K562 (cell line): ENCODE data around the gene NTRK2. TPM values are rescaled to one million over a fixed set of nuclear protein-coding genes. Genes with fewer than 3 reads are reported as not detected.

Experiments used
- ATAC-seq: fragments of 200-7000 bp; cut with Tn5 transposase; 3 replicates; pipeline ENCODE4 v1.9.1; 2020; ENCODE audit warnings: moderate library complexity
- BruUV-seq: library from RNA; stranded (reverse); fragments of 400-500 nt; replicated peaks from 2 replicates; lab custom pipeline; 2021; lab: Mats Ljungman, UMichigan
- CTCF ChIA-PET: fragments of 300-600 bp; formaldehyde crosslinking; extraction: SDS; loops from one replicate; lab custom pipeline; 2021; ENCODE audit warnings: low intra/inter-chr PET ratio; lab: Yijun Ruan, JAX
- POLR2A ChIA-PET: fragments of 300-600, 350-650 bp; sonication (Branson Sonifier 250); formaldehyde crosslinking; extraction: SDS; loops from one replicate; lab custom pipeline; 2021; ENCODE audit warnings: antibody characterized with exemption, inconsistent platforms; lab: Yijun Ruan, JAX
- DNase-seq, 4 experiments: peaks; one replicate each; pipeline versions ENCODE4 v3.0.0 to v3.0.0-alpha.2; 2011 to 2018; ENCODE audit warnings: low spot score in 3 of 4, mixed read lengths in 3 of 4; ENCODE audit errors: extremely low read depth in 1 of 4
- FAIRE-seq: peaks from 2 replicates; lab custom pipeline; 2011; peaks lifted over from hg19 to GRCh38; lab: Jason Lieb, UNC
- H2AFZ ChIP-seq: 2 replicates; pipeline ENCODE4 v1.6.0; 2011; ENCODE audit warnings: low read depth, low read length, control low read depth, inconsistent platforms
- H3K27ac ChIP-seq: fragments of 200-600 bp; 3 replicates; pipeline ENCODE4 v1.8.0; 2011; ENCODE audit warnings: low read depth, mild to moderate bottlenecking, control low read depth, inconsistent platforms, low read length, moderate library complexity, mixed read lengths; ENCODE audit errors: extremely low read depth
- H3K27me3 ChIP-seq, 2 experiments: fragments of 300-600 bp in 1 of 2; 2 replicates in 1 of 2; 3 replicates in 1 of 2; pipeline versions ENCODE4 v1.6.0 to v1.8.0; 2011; ENCODE audit warnings: inconsistent platforms in 2 of 2, low read length in 2 of 2, mild to moderate bottlenecking in 1 of 2, mixed read lengths in 1 of 2, moderate library complexity in 1 of 2; ENCODE audit not compliant: control insufficient read depth in 2 of 2, insufficient read depth in 2 of 2
- H3K36me3 ChIP-seq: fragments of 300-600 bp; 3 replicates; pipeline ENCODE4 v1.8.0; 2011; ENCODE audit warnings: mild to moderate bottlenecking, low read length, inconsistent platforms; ENCODE audit not compliant: control insufficient read depth, insufficient read depth
- H3K4me1 ChIP-seq, 2 experiments: fragments of 200-600 bp in 1 of 2; replicated peaks in 1 of 2; 2 replicates in 1 of 2; 3 replicates in 1 of 2; pipeline versions ENCODE4 v1.5.1 to v1.8.0; 2011; ENCODE audit warnings: inconsistent platforms in 2 of 2, low read length in 2 of 2, mild to moderate bottlenecking in 1 of 2, mixed read lengths in 1 of 2, moderate library complexity in 1 of 2; ENCODE audit not compliant: control insufficient read depth in 2 of 2, insufficient read depth in 2 of 2
- H3K4me2 ChIP-seq: 2 replicates; pipeline ENCODE4 v1.6.1; 2011; ENCODE audit warnings: low read length, control low read depth, inconsistent platforms, mixed read lengths; ENCODE audit not compliant: insufficient read depth
- H3K4me3 ChIP-seq: fragments of 200-600 bp; sonication (generic), shearing (Covaris generic); 2 replicates; pipeline ENCODE4 v1.5.1; 2016; ENCODE audit warnings: control low read depth, inconsistent platforms
- H3K79me2 ChIP-seq: fragments of 200-600 bp; 3 replicates; pipeline ENCODE4 v1.8.0; 2011; ENCODE audit warnings: low read length, inconsistent platforms; ENCODE audit not compliant: control insufficient read depth, insufficient read depth
- H3K9ac ChIP-seq, 2 experiments: 2 replicates each; pipeline versions ENCODE4 v1.6.0 to v1.6.1; 2011; ENCODE audit warnings: low read depth in 2 of 2, low read length in 2 of 2, control low read depth in 1 of 2, inconsistent platforms in 1 of 2, mild to moderate bottlenecking in 1 of 2, mixed read lengths in 1 of 2; ENCODE audit not compliant: insufficient read depth in 1 of 2
- H3K9me1 ChIP-seq: one replicate; pipeline ENCODE4 v1.6.0; 2011; ENCODE audit warnings: inconsistent platforms, mild to moderate bottlenecking, low read length, moderate library complexity; ENCODE audit not compliant: control insufficient read depth, insufficient read depth
- H3K9me3 ChIP-seq: replicated peaks from 2 replicates; pipeline ENCODE4 v1.5.1; 2011; ENCODE audit warnings: low read depth, low read length, inconsistent platforms; ENCODE audit not compliant: control insufficient read depth, insufficient read depth
- H4K20me1 ChIP-seq: replicated peaks from 2 replicates; pipeline ENCODE4 v1.6.1; 2011; ENCODE audit warnings: low read length, inconsistent platforms, mixed read lengths; ENCODE audit not compliant: control insufficient read depth, insufficient read depth
- HCFC1 ChIP-seq: IDR thresholded peaks from 2 replicates; pipeline ENCODE4 v1.6.1; 2012; ENCODE audit warnings: low read depth, low read length, improper control_type of control experiment
- JUND ChIP-seq, 2 experiments: IDR thresholded peaks; 2 replicates in 1 of 2; 3 replicates in 1 of 2; pipeline ENCODE4 v1.6.1; 2011; ENCODE audit warnings: borderline replicate concordance in 2 of 2, low read depth in 2 of 2, low read length in 2 of 2, improper control_type of control experiment in 1 of 2, missing biosample characterization in 1 of 2, missing genetic modification characterization in 1 of 2, missing genetic modification reagents in 1 of 2
- MAFK ChIP-seq: IDR thresholded peaks from 2 replicates; pipeline ENCODE4 v1.6.1; 2011; ENCODE audit warnings: low read length, improper control_type of control experiment
- NELFE ChIP-seq: IDR thresholded peaks from 2 replicates; pipeline ENCODE4 v1.6.1; 2011; ENCODE audit warnings: mild to moderate bottlenecking; ENCODE audit not compliant: insufficient read depth, insufficient read length
- SAP30 ChIP-seq: fragments of 200-600 bp; sonication (generic); IDR thresholded peaks from 2 replicates; pipeline ENCODE4 v1.6.1; 2012; ENCODE audit warnings: borderline replicate concordance, low read depth, mild to moderate bottlenecking, moderate library complexity, low read length, control low read depth, inconsistent platforms; ENCODE audit not compliant: insufficient read depth, poor library complexity, severe bottlenecking
- SMAD4 ChIP-seq: fragments of 250-450 bp; sonication (Bioruptor Pico); conservative IDR thresholded peaks from 2 replicates; pipeline ENCODE4 v1.8.0; 2021; ENCODE audit warnings: inconsistent platforms, mild to moderate bottlenecking, moderate library complexity
- YBX1 ChIP-seq: fragments of 450-650 bp; IDR thresholded peaks from 2 replicates; pipeline ENCODE4 v1.7.1; 2016; ENCODE audit warnings: mild to moderate bottlenecking
- ZC3H4 ChIP-seq: sonication (generic); formaldehyde crosslinking; IDR thresholded peaks from 2 replicates; pipeline ENCODE4 v1.9.0; 2021; ENCODE audit warnings: missing genetic modification reagents, borderline replicate concordance
- ZKSCAN8 ChIP-seq: fragments of 200-800 bp; sonication (Bioruptor generic); IDR thresholded peaks from 2 replicates; pipeline ENCODE4 v1.6.1; 2016; ENCODE audit warnings: missing genetic modification characterization, missing compliant biosample characterization
- ZNF561 ChIP-seq: fragments of 450-650 bp; formaldehyde crosslinking; conservative IDR thresholded peaks from 2 replicates; pipeline ENCODE4 v1.4.0; 2020; ENCODE audit warnings: mild to moderate bottlenecking, moderate library complexity
- ZNF785 ChIP-seq: fragments of 250-450 bp; sonication (Bioruptor Pico); IDR thresholded peaks from 2 replicates; pipeline ENCODE4 v1.4.0; 2020; ENCODE audit warnings: mild to moderate bottlenecking
- WGBS: fragments of 100-300 bp; shearing (Covaris generic); methylation state at CpG from one replicate; pipeline ENCODE4 v1.1.6; 2016; ENCODE audit warnings: low coverage, mixed read lengths; ENCODE audit not compliant: insufficient coverage; ENCODE audit errors: missing lambda C conversion rate; 5-methylcytosine and 5-hydroxymethylcytosine counted together
- in situ Hi-C: fragments of 300-500 bp; cut with MboI; formaldehyde crosslinking; loops from 4 replicates; pipeline ENCODE4 v1.15.0; 2018; ENCODE audit warnings: inconsistent platforms, mixed read lengths
- intact Hi-C: fragments of 100-400 bp; cut with micrococcal nuclease; formaldehyde crosslinking; loops from 2 replicates; pipeline ENCODE4 v1.14.2; 2022
- polyA plus RNA-seq, 8 experiments: library from polyadenylated mRNA; depleted of rRNA in 4 of 8; stranded (reverse) in 5 of 8; unstranded in 3 of 8; fragments of >200 nt; fragmentation: Nextera tagmentation in 2 of 8; fragmentation: Illumina TruSeq in 1 of 8; extraction: Ambion mirVana in 2 of 8; extraction: Trizol in 1 of 8; gene quantifications; 2 replicates each; pipeline versions ENCODE4 v1.2.1 to v1.2.3, GENCODE V29; 2011 to 2014; ENCODE audit warnings: inconsistent platforms in 1 of 8, missing spikeins in 1 of 8
- total RNA-seq, 7 experiments: library from RNA; depleted of rRNA in 6 of 7; stranded (reverse); fragments of >200 nt in 6 of 7; fragmentation: Illumina TruSeq in 2 of 7; extraction: Trizol in 2 of 7; gene quantifications; 2 replicates each; pipeline versions ENCODE4 v1.2.1 to v1.2.3, GENCODE V29; 2011 to 2021; ENCODE audit warnings: low replicate concordance in 1 of 7

Gene NTRK2
- total and polyA plus RNA-seq, 9 of the 15 experiments (the other 6 are each of a cell fraction or from before 2014, with no cell fraction given), result not detected

DNA sequence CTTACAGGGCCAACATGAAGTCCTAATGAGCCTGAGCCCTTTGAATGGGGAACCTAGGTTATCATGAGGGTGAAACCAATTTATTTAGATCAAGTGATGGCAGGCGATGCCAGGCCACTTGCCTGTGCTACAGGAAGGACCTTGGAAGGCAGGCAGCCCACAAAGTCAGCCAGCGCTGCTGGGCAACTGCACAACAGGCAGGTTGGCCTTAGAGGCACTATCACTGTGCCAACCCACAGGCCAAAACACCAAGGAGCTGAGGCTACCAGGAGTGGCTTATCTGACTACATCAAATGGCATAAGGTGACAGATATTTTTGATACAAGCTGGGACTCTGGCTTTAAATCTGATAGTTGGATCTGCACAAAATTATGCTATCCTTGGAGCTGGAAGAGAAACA, 319.1 kb downstream of the NTRK2 start:
- intact Hi-C loops, result no loop called here
- no peaks in the 10 kb centered on the region for H4K20me1 ChIP-seq
- H3K9me1 ChIP-seq, result no peaks in the 10 kb centered on the region
- CTCF ChIA-PET, result no interaction called here
- FAIRE-seq, result no peak
- POLR2A ChIA-PET, result no interaction called here
- no peak overlapping the region for H3K4me3 ChIP-seq
- BruUV-seq, result no TSS peak
- no peaks in the 10 kb centered on the region for H3K9me3 ChIP-seq
- in situ Hi-C loops, result no loop called here
- H3K27ac ChIP-seq, result no peak overlapping the region
- no peaks in the 10 kb centered on the region for H3K27me3 ChIP-seq
- H3K4me1 ChIP-seq, result no peaks in the 10 kb centered on the region
- no peak for ATAC-seq
- no peak overlapping the region for H3K4me2 ChIP-seq
- no peaks in the 10 kb centered on the region for H3K79me2 ChIP-seq
- DNase-seq, result no peak
- H3K36me3 ChIP-seq, result no peaks in the 10 kb centered on the region
- H3K9ac ChIP-seq, result no peak overlapping the region
- 0% methylated on average over 1 of the region's 2 CpGs for WGBS
- TF ChIP-seq JUND (IDR thresholded peaks at IDR 0.05; ENCODE audit: borderline replicate concordance, low read depth, low read length) (no peak), JUND (tag; IDR thresholded peaks at IDR 0.05; ENCODE audit: borderline replicate concordance, low read depth, low read length) (no peak), YBX1 (no peak), NELFE (no peak), ZKSCAN8 (CRISPR knock-in tag) (no peak), ZNF561 (CRISPR knock-in tag) (no peak), MAFK (no peak), HCFC1 (no peak), SMAD4 (CRISPR knock-in tag) (no peak), ZC3H4 (CRISPR knock-in tag) (no peak), SAP30 (no peak), ZNF785 (CRISPR knock-in tag) (no peak)
- no peak overlapping the region for H2AFZ ChIP-seq
